UCSD-AML1 (cell line): ENCODE data around the gene CAB39.

Experiments used
- DNase-seq: peaks from one replicate; lab custom pipeline; 2025; ENCODE audit not compliant: unreplicated experiment; lab: John Stamatoyannopoulos, UW

CAB39 gene

DNA sequence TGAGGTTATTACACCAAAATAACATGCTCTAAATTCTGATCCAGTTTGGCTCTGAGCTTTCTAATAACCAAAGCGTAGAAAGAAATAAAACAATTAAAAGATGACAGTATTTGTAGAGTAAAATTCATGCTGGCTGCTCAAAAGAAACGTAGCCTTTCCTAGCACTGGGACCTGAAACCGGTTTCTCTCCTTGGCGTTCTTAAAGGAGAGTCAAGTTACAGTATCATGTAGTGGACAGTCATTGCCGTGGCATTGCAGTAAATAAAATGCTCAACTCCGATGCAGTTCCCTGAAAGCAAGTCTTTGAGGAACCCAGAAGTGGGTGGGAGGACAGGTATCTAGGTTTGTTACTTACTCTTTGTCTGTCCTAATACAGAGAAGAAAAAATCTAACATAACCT is 99.4 kb downstream of the CAB39 start:
- no peak for DNase-seq

DNA sequence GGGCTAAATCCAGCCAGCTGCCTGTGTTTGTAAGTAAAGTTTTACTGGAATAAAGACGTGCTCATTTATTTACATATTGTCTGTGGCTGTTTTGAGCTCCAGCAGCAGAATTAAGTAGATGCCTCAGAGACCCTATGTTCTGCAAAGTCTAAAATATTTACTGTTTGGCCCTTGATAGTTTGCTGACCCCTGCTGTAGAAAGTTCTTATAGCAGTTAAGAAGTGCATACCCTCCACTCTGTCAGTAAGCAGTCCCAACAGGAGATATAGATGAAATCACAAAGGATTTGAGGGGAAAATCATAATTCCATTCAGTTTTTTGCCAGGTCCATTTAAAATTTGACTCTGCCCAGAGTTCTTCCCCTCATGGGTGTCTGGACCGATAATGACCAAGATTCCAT is 102.0 kb downstream of the CAB39 start:
- DNase-seq = no peak

DNA sequence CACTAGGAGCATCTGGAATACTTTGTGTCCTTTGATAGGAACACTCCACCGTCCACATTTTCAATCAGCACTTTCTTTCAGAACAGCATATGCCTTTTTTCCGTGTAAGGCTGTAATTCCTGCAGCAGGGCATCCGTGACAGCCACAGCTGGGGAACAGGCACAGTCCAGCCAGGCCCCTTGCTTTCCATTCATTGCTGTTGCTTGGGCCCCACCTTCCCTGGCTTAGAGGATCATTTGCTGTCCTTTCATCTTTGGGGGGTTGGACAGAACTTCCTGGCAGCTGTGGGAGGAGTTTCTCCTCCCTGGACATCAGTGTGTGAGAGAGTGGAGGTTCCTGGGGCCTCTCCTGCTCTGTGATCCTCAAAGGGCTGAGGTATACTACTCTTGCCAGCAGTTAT is 102.4 kb downstream of the CAB39 start:
- DNase-seq = no peak

DNA sequence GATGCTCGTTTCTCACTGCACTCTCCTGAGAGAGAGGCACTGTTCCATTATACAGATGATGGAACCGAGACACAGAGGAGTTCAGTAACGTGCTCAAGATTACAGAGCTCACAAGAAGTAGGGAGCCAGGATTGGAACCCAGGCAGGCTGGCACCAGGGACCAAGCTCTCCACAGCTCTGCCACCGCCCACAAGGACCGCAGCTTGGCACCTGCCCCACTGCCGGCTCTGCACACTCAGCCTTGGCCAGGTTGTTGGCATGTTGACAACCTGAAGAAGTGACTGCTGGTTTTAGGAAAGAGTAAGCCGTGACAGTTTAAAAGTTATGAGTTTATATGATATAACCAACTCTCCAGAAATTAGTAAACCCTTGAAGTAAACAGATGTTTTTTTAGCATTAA is 104.1 kb downstream of the CAB39 start:
- DNase-seq = no peak

DNA sequence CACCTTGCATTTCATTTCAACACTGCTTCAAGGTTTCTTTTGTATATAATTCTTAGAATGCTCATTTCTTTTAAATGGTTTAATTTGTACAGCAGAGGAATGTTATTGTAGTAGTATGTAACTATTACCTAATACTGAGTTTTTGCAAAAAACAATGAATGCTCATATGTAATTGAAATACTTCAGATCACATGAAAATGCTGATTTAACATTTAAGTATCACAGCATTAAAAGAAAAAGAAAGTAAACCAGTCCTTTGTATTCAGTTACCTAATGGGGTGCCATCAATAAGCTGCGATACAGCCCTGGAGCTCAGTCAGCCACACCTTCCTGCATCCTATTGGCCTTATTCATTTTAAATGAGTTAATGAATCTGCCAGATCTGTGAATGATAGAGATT is 106.8 kb downstream of the CAB39 start:
- DNase-seq = no peak

DNA sequence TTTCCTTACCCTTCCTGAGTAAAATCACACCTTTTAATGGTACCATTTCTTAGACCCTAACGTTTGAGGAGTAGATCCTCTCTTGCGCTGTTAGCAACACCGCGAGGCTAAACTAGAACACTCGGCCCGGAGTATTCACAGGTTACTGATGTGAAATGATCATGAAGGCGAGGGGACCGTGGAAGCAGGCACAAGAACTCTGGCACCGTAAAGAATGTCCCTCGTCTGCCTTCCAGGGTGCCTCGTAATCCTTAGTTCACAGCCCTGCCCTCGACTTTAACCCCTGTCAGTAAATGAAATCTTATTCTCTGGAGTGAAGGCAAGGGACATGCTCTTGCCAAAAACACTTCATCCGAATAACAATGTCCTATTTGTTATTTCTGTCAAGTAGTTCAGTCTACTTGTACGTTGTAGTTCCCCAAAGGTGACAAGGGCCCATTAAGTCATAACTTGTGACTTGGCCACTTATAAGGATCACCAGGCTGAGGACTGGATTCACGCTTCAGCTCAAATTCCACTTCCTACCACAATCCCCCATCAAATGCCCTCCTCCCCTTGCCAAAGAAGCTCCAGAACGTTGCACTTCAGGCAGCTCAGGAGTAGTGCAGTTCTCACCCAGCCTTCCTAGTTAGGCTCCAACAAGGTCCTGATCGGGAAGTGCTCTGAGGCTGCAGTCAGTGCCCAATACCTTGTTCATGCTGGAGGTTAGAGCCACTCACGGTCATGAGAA is 108.8 kb downstream of the CAB39 start:
- no peak for DNase-seq

DNA sequence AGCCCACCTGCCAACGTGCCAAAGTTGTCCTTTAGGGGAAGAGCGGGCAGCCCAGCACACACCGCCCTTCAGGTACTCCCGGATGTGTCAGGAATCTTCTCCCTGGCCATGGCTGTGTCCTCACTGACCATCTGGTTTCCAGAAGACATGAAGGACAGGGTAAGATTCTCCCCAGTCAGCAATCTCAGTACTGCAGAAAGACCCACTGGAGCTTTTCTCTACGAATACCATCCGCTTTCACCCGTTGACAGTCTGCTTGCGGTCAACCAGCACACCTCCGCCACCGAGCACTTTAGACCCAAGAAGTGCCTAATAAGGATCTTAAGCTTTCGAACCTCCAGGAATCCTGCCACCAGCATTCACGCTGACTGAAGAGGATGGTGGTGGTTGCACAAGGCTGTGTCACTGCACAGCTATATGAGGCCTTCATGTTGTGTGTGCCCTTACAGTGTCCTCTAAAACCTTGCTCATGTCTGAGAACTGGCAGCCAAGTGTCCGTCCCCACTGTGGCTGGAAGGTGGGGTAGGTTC is 109.4 kb downstream of the CAB39 start:
- no peak for DNase-seq

DNA sequence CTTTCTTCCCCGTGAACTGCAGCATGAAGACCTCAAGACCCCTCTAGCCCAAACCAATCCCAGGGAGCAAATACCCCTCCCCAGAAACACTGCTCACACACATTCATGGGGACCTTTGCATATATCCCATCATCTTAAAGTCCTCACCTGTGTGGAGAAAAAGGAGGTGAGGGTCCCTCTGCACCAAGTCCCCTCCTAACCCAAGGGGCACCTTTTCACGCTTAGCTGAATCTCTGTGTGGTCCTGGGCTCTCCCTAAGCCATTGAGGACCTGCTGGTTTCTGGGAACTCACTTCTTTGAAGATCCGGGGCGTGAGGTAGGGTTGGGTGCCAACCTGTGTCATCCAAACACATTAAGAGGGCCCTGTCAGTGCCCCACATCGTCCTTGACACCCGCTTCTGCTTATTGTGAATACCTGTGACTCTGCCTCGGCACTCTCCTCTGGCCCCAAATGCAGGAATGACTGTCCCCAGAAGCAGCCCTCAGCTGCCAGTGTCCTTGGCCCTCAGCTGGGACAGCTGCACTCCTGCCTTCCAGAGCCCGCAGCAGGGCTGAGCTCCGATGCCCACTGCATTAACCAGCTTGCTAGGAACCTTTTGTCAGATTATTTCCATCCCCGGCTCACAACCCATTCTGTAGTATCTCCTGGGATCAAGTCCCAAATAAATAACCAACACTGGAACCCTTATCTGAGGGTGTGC is 110.8 kb downstream of the CAB39 start:
- DNase-seq = no peak

DNA sequence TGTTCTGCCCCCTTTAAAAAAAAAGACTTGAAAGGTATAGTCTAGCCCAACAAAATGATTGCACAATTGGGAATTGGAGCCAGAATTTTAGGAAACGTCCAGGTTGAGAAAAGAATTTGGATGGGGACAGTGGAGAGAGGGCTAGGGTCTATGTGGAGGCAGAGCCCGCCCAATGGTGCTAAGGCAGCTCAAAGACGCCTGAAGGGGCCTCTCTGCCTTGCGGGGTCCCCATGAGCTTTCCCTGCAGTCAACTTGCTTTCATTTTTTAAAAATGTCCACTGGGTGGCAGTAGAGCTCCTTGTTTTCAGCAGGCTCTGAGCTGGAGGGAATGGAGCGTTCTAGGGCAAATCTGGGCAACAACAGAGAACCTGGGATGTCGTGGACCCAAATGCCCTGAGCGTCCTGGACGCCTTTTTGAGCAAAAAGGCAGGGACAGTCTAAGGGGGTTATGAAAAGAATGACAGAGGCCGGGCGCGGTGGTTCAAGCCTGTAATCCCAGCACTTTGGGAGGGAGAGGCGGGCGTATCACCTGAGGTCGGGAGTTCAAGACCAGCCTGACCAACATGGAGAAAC is 111.8 kb downstream of the CAB39 start:
- DNase-seq = peak; percentile 26

DNA sequence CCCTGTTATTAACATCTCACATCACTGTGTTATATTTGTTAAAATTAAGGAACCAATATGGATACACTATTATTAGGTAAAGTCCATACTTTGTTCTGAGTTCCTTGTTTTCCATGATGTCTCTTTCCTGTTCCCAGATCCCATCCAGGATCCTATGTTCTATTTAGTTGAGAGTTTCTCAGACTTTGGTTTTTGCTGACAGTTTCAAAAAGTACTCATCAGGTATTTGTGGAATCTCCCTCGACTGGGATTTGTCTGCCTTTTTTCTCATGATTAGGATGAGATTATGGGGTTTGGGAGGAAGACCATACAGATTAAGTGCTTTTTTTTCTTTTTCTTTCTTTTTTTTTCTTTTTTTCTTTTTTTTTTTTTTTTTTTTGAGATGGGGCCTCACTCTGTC is 112.7 kb downstream of the CAB39 start:
- no peak for DNase-seq

DNA sequence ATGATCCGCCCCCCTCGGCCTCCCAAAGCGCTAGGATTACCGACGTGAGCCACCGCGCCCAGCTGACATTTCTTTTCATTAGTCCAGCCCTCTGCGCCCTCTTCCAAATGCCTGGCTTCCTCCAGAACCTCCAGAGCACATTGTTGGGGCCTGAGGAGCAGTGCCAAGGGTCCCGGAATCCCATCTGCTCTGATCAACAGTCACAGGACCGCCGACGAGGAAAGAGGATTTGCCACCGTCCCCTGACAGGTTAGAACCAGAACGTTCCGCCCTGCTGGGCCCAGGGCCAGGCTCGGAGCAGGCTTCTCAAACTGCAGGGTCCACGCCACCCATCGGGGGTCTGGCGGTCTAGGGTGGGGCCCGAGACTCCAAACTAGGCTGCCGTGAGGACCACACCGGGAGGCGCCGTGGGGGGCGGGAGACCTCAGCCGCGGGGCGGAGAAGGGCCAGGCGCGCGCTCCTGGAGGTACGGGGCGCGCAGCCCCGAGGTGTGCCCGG is 115.2 kb downstream of the CAB39 start:
- DNase-seq = no peak

DNA sequence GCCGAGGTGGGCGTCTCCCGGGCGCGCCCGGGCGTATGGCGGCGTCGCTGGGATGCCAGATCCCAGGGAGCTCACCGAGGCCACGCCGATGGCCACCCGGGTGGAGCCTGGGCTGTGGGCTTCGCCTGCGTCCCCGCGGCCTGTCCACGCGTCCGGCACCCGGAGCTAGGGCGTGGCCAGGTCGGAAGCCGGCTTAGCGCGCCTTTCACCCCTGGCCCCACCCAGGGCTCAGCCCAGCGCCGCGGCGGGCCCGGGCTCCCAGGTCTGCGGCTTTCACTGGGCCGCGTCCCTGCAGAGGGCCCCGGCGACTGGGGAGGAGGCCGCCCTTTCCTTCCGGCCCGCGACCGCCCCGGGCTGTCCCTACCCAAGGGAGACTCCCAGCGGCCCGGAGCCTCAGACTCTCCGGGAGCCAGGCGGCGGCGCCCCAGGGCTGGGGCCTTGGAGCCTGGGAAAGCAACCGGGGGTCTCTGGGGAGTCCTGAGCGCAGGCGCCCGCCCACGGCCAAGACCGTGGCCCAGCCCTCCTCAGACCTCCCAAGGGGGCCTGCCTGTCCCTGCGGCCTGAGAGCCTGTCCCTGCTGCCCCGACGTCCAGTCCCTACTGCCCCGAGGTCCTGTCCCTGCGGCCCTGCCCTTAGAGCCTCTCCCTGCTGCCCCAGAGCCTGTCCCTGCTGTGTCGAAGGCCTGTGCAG is 115.8 kb downstream of the CAB39 start:
- peak; percentile 36 for DNase-seq

DNA sequence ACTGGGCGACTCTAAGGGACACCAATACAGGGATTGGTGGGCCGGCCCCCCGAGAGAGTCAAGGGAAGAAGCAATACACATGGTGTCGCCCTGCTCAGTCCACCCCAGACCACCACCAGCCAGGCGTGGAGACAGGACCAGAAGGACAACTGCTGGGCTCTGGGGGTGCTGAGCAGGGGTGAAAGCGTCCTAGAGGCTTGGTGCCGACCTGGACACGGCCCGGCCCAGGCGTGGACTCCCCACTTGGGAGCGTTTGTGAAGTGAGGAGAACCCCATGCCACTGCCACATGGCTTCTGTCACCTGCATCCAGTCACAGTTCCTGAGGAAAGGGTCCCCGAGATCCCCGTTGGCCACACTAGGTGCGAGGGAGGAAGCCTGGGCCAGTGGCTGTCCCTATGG is 116.7 kb downstream of the CAB39 start:
- no peak for DNase-seq

DNA sequence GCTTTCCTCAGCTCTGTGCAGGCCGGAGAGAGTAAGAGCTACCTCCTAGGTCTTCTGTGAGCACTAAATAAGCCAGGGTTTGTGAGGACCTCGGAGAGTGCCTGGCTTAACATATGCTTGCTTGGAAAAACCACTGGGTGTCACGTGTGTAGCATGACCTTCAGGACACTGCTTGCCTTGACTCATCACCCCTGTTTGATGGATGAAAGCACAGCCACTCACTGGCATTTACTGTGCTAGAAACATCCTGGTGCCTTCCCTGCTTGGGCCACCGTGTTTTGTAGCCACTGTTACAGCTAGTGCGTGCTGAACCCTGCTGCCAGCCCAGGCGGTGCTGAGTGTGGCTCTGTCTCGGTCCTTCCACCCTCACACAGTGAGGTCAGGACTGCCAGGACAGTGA is 117.3 kb downstream of the CAB39 start:
- no peak for DNase-seq

DNA sequence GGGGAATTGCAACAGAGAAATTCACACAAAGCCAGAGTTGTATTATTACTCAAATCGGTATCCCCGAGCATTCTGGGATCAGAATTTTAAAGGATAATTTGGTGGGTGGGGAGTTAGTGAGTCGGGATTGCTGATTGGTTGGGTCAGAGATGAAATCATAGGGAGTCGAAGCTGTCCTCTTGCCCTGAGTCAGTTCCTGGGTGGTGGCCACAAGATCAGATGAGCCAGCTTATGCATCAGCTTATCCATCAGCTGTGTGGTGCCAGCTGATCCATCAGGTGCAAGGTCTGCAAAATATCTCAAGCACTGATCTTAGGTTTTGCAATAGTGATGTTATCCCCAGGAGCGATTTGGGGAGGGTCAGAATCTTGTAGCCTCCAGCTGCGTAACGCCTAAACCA is 117.8 kb downstream of the CAB39 start:
- no peak for DNase-seq

DNA sequence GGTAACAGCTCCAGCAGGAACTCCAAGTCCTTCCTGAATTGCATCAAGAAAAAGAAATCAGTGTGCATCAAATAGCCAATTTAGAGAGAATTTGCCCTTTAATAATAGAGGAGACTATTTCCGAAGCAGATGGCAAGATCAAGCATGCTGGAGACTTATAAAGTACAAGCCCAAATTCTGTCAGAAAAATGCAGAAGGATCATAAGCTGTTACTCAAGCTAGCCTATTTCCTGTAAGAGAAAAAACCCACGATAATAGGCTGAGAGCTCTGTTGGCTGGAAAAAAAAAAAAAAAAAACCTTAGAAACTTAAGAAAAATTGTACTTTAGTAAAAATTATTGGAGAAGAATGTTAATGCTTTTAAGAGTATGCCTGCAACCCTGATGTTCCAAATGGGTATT is 127.7 kb downstream of the CAB39 start:
- no peak for DNase-seq

DNA sequence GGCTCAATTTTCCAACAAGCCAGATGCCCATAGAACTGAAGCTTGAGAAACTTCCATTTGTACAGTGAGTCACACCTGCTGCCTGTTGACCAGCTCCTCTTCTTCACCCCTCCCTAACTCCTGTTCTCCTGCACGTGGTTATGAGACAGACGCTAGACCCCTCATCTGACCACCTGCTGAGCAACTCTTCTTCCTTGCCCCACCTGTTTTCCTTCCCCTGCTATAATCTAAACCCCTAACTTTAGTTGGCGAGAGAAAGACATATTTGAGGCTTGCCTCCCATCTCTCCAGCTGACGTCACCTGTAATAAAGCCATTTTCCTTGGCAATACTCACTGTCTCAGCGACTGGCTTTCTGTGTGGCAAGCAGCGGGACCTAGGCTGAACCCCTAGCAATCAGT is 129.8 kb downstream of the CAB39 start:
- no peak for DNase-seq

DNA sequence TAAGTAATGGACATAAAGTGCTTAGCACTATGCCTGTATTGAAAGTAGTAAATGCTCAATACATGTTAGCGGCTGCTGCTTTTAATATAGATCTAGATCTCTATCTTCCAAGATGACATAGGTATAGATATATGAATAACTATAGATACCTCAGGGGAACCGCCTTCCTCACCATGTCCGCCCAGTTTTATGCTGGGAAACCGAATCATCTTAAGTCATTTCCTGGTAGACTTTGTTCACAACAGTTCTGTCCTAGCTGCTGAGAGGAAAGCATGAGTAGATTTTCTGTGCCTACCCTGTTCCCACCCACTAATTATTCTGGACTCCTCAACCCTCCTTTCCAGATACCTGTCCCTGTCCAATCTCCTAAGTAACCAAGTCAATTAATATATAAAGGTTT is 130.5 kb downstream of the CAB39 start:
- no peak for DNase-seq

DNA sequence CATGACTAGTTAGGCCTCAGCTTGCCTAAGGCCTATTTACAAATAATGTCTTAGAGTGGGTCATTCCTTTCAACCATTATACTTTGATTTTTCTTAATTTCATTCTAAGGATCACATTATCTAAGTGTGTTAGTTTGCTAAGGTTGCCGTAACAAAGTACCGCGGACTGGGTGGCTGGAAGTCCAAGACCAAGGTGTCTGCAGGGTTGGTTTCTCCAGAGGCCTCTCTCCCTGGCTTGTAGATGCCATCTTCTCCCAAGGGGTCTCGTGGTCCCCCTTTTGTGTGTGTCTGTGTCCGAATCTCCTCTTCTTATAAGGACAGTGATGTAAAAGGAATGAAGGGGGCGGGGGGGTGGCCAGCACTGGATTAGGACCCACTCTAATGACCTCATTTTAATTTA is 133.7 kb downstream of the CAB39 start:
- DNase-seq = no peak

DNA sequence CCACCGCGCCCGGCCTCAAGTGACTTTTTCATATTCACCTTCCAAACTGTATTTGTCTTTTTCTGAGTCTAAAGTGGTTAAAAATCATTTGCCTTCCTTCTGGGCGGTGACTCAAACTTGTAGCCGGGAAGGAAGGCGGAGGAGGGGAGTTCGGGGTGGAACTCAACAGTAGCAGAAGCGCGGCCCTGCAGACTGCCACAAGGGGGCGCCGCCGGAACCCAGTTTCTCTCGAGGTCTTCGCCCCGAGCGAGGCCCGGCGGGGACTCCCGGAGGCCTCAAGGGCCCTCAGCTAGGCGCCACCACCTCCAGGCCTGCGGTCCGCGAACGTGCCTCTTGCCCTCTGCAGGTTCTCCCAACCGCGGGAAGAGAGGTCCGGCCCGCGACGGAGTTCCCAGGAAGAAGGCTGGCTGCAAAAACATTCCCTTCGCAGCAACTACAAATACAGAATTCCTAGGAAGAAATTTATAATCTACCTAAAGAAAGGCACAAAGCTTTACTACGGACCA is 135.3 kb downstream of the CAB39 start:
- peak; percentile 87 for DNase-seq

DNA sequence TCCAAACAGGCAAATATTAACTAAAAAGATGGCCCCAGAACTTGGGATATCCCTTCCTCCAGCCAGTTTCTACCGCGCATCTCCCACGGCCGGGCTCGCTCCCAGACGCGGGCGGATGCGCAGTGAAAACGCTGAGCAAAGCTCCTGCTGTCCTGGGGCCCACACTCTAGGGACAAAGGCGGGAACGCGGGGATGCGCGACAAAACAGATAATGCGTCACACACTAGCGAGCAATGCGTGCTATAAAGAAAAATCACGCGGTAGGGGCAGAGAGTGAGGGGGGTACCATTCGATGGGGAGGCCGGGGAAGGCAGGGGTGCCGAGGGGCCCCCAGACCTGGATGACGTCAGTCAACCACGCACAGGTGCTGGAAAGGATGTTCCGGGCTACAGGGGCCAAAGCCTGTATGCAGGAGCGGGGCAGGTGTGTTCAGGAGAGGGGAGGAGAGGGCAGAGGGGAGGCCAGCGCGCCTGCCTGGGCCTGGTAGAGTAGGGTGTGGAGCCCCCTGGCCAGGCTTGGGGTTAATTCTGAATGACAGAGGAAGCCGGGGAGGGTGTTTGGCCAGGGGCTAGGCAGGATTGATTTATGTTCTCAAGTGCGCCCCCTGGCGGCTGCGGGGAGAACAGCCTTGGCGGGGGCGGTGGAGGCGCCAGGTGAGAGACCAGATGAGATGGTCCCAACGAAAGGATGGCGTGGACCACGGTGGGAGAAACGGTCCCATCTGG is 137.2 kb downstream of the CAB39 start:
- DNase-seq = peak; percentile 59
